Esophagus muscularis mucosa (tissue), 4 donors: Measurements from ENCODE around the gene MSS51.

Experiments
- EP300 ChIP-seq: sonication (generic); formaldehyde crosslinking; IDR thresholded peaks from one replicate; pipeline ENCODE4 v1.6.1; 2017; ENCODE audit warnings: antibody characterized with exemption
- POLR2A ChIP-seq: fragments of 450-650 bp; IDR thresholded peaks from one replicate; pipeline ENCODE4 v1.6.1; 2017; ENCODE audit warnings: antibody characterized with exemption, moderate library complexity, mild to moderate bottlenecking, low read depth
- POLR2AphosphoS5 ChIP-seq, 2 donors: sonication (generic); formaldehyde crosslinking; IDR thresholded peaks; one replicate each; pipeline ENCODE4 v1.6.1; 2017; ENCODE audit warnings: antibody characterized with exemption in 2 of 2
- TF ChIP-seq, protein P1 (sequence below), 3 experiments: fragments of 200-600 bp in 2 of 3; fragments of 450-650 bp in 1 of 3; sonication (generic) in 2 of 3; IDR thresholded peaks; one replicate each; pipeline ENCODE4 v1.5.1; 2017 to 2019; ENCODE audit warnings: antibody characterized with exemption in 3 of 3, mild to moderate bottlenecking in 2 of 3, moderate library complexity in 1 of 3

DNA sequence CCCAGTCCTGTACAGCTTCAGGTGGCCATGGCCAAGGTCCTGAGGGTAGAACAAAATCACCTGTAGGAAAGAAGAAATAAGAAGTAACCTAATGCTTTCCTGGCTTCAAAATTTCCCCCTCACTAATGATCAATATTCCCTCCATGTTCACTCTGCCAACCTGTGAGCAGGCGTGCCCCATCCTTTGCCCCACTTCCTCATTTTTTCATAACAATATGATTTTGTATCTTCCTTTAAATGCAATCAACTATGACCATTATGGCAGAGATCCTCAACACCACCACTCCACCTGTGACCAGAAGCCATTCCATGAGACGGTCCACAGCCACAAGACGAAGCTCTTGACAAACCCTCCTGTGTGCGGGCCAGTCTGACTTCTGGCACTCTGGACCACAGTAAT lies 7.0 kb downstream of the MSS51 start:
- TF ChIP-seq POLR2A (no peak), EP300 (no peak), POLR2AphosphoS5 (IDR thresholded peaks at IDR 0.05) (no peak)
- TF ChIP-seq, protein P1, sequence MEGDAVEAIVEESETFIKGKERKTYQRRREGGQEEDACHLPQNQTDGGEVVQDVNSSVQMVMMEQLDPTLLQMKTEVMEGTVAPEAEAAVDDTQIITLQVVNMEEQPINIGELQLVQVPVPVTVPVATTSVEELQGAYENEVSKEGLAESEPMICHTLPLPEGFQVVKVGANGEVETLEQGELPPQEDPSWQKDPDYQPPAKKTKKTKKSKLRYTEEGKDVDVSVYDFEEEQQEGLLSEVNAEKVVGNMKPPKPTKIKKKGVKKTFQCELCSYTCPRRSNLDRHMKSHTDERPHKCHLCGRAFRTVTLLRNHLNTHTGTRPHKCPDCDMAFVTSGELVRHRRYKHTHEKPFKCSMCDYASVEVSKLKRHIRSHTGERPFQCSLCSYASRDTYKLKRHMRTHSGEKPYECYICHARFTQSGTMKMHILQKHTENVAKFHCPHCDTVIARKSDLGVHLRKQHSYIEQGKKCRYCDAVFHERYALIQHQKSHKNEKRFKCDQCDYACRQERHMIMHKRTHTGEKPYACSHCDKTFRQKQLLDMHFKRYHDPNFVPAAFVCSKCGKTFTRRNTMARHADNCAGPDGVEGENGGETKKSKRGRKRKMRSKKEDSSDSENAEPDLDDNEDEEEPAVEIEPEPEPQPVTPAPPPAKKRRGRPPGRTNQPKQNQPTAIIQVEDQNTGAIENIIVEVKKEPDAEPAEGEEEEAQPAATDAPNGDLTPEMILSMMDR (IDR thresholded peaks at IDR 0.05), result no peak
